ENCODE data around the gene OSCP1.
"Not testable (repeated sequence)": the region's sequence is repeated elsewhere in the genome, so short reads cannot be mapped to it uniquely, and the experiment has no call there.

OSCP1 gene

GRCh38 chr1:36493524-36493923 lies 43.3 kb upstream of the OSCP1 start:
- no peak overlapping the region for H2AFZ ChIP-seq (ENCODE audit: low read length)
- no peaks in the 10 kb centered on the region for H3K27me3 ChIP-seq (ENCODE audit: insufficient read depth, low read length, poor library complexity, severe bottlenecking)
- no peaks in the 10 kb centered on the region for H3K9me3 ChIP-seq (ENCODE audit: insufficient read depth, low read depth, low read length)
- H3K9ac ChIP-seq (ENCODE audit: low read depth, low read length, poor library complexity, severe bottlenecking): no peak overlapping the region
- H3K4me3 ChIP-seq (ENCODE audit: low read length, poor library complexity, severe bottlenecking): no peak overlapping the region
- H3K4me1 ChIP-seq (ENCODE audit: insufficient read depth, low read length, poor library complexity, severe bottlenecking): no peaks in the 10 kb centered on the region
- no peak overlapping the region for H3K4me2 ChIP-seq (ENCODE audit: low read depth, low read length, poor library complexity, severe bottlenecking)
- no peaks in the 10 kb centered on the region for H3K9me2 ChIP-seq (replicated peaks; ENCODE audit: low read depth, low read length)
- no peaks in the 10 kb centered on the region for H3K79me2 ChIP-seq (ENCODE audit: insufficient read depth, low read length)
- no peaks in the 10 kb centered on the region for H4K20me1 ChIP-seq (ENCODE audit: insufficient read depth, low read length, poor library complexity, severe bottlenecking)
- TF ChIP-seq CTCF (conservative IDR thresholded peaks at IDR 0.05; ENCODE audit: low read length) (no peak), EZH2phosphoT487 (IDR thresholded peaks at IDR 0.05; ENCODE audit: borderline replicate concordance) (no peak)
- H3F3A ChIP-seq (ENCODE audit: low read depth): no peaks in the 10 kb centered on the region
- no peaks in the 10 kb centered on the region for H3K36me3 ChIP-seq (ENCODE audit: insufficient read depth, low read length)

GRCh38 chr1:36492491-36492890 lies 42.2 kb upstream of the OSCP1 start:
- Histone ChIP-seq H3K9me2 (replicated peaks; ENCODE audit: low read depth, low read length) (no peaks in the 10 kb centered on the region), H2AFZ (ENCODE audit: low read length) (no peak overlapping the region), H3K27me3 (ENCODE audit: insufficient read depth, low read length, poor library complexity, severe bottlenecking) (no peaks in the 10 kb centered on the region), H3F3A (ENCODE audit: low read depth) (no peaks in the 10 kb centered on the region), H3K4me2 (ENCODE audit: low read depth, low read length, poor library complexity, severe bottlenecking) (no peak overlapping the region), H3K9me3 (ENCODE audit: insufficient read depth, low read depth, low read length) (no peaks in the 10 kb centered on the region), H3K79me2 (ENCODE audit: insufficient read depth, low read length) (no peaks in the 10 kb centered on the region), H3K4me3 (ENCODE audit: low read length, poor library complexity, severe bottlenecking) (no peak overlapping the region), H3K36me3 (ENCODE audit: insufficient read depth, low read length) (no peaks in the 10 kb centered on the region), H3K4me1 (ENCODE audit: insufficient read depth, low read length, poor library complexity, severe bottlenecking) (no peaks in the 10 kb centered on the region), H3K9ac (ENCODE audit: low read depth, low read length, poor library complexity, severe bottlenecking) (no peak overlapping the region), H4K20me1 (ENCODE audit: insufficient read depth, low read length, poor library complexity, severe bottlenecking) (no peaks in the 10 kb centered on the region)
- no peak for TF ChIP-seq EZH2phosphoT487 (IDR thresholded peaks at IDR 0.05; ENCODE audit: borderline replicate concordance)
- TF ChIP-seq CTCF (conservative IDR thresholded peaks at IDR 0.05; ENCODE audit: low read length): no peak

- H3K36me3 ChIP-seq (ENCODE audit: insufficient read depth, low read length); H4K20me1 ChIP-seq (ENCODE audit: insufficient read depth, low read length, poor library complexity, severe bottlenecking); H3K79me2 ChIP-seq (ENCODE audit: insufficient read depth, low read length); H3K27me3 ChIP-seq (ENCODE audit: insufficient read depth, low read length, poor library complexity, severe bottlenecking); H3F3A ChIP-seq (ENCODE audit: low read depth); H3K9me2 ChIP-seq (replicated peaks; ENCODE audit: low read depth, low read length); H3K4me1 ChIP-seq (ENCODE audit: insufficient read depth, low read length, poor library complexity, severe bottlenecking); H3K4me2 ChIP-seq (ENCODE audit: low read depth, low read length, poor library complexity, severe bottlenecking); H2AFZ ChIP-seq (ENCODE audit: low read length); H3K9ac ChIP-seq (ENCODE audit: low read depth, low read length, poor library complexity, severe bottlenecking); H3K4me3 ChIP-seq (ENCODE audit: low read length, poor library complexity, severe bottlenecking); H3K9me3 ChIP-seq (ENCODE audit: insufficient read depth, low read depth, low read length): not testable (repeated sequence)
Observed at GRCh38 chr1:36489258-36490051, 39.2 kb upstream of the OSCP1 start.

DNA sequence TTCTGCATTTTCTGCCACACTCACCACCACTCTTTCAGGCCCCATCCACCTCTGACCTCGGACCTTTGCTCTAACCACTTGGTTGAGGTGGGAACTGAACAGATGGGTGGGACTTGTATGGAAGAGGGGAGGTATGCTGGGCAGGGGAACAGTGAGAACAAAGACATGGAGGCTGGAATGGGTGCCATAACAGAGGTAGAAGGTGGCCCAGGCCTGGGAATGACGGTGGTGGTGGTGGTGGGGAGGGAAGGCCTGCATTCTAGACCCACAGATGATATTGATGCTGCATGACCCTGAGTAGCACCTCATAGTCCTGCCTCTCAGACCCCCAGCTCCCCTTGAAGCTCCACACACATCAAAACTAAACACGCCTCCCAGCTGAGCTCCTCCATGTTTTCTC lies 37.7 kb upstream of the OSCP1 start:
- no peaks in the 10 kb centered on the region for H3K9me2 ChIP-seq (replicated peaks; ENCODE audit: low read depth, low read length)
- no peaks in the 10 kb centered on the region for H3K27me3 ChIP-seq (ENCODE audit: insufficient read depth, low read length, poor library complexity, severe bottlenecking)
- no peaks in the 10 kb centered on the region for H4K20me1 ChIP-seq (ENCODE audit: insufficient read depth, low read length, poor library complexity, severe bottlenecking)
- H3K4me2 ChIP-seq (ENCODE audit: low read depth, low read length, poor library complexity, severe bottlenecking): no peak overlapping the region
- no peak overlapping the region for H3K4me3 ChIP-seq (ENCODE audit: low read length, poor library complexity, severe bottlenecking)
- H3K79me2 ChIP-seq (ENCODE audit: insufficient read depth, low read length): no peaks in the 10 kb centered on the region
- TF ChIP-seq CTCF (conservative IDR thresholded peaks at IDR 0.05; ENCODE audit: low read length): no peak
- no peak for TF ChIP-seq EZH2phosphoT487 (IDR thresholded peaks at IDR 0.05; ENCODE audit: borderline replicate concordance)
- no peaks in the 10 kb centered on the region for H3K36me3 ChIP-seq (ENCODE audit: insufficient read depth, low read length)
- no peak overlapping the region for H3K9ac ChIP-seq (ENCODE audit: low read depth, low read length, poor library complexity, severe bottlenecking)
- no peak overlapping the region for H2AFZ ChIP-seq (ENCODE audit: low read length)
- H3K9me3 ChIP-seq (ENCODE audit: insufficient read depth, low read depth, low read length): no peaks in the 10 kb centered on the region
- H3F3A ChIP-seq (ENCODE audit: low read depth): no peaks in the 10 kb centered on the region
- no peaks in the 10 kb centered on the region for H3K4me1 ChIP-seq (ENCODE audit: insufficient read depth, low read length, poor library complexity, severe bottlenecking)

- not testable (repeated sequence) for H3K9ac ChIP-seq (ENCODE audit: low read depth, low read length, poor library complexity, severe bottlenecking); H2AFZ ChIP-seq (ENCODE audit: low read length); H3K4me1 ChIP-seq (ENCODE audit: insufficient read depth, low read length, poor library complexity, severe bottlenecking); H3F3A ChIP-seq (ENCODE audit: low read depth); H3K79me2 ChIP-seq (ENCODE audit: insufficient read depth, low read length); H3K9me3 ChIP-seq (ENCODE audit: insufficient read depth, low read depth, low read length); H3K36me3 ChIP-seq (ENCODE audit: insufficient read depth, low read length); H4K20me1 ChIP-seq (ENCODE audit: insufficient read depth, low read length, poor library complexity, severe bottlenecking); H3K9me2 ChIP-seq (replicated peaks; ENCODE audit: low read depth, low read length); H3K4me2 ChIP-seq (ENCODE audit: low read depth, low read length, poor library complexity, severe bottlenecking); H3K27me3 ChIP-seq (ENCODE audit: insufficient read depth, low read length, poor library complexity, severe bottlenecking); H3K4me3 ChIP-seq (ENCODE audit: low read length, poor library complexity, severe bottlenecking)
Observed at GRCh38 chr1:36487336-36487725, 37.1 kb upstream of the OSCP1 start.
